HepG2 (cell line): ENCODE data around the gene FOSB. TPM values are rescaled to one million over a fixed set of nuclear protein-coding genes. Genes with fewer than 3 reads are reported as not detected.

Source experiments
- CREB1 ChIP-seq, 2 experiments: fragments of 450-650 bp in 1 of 2; IDR thresholded peaks; 2 replicates each; pipeline ENCODE4 v1.6.1; 2016 to 2017; ENCODE audit warnings: control low read depth in 1 of 2, mild to moderate bottlenecking in 1 of 2, missing compliant biosample characterization in 1 of 2, missing genetic modification characterization in 1 of 2
- CSRNP2 ChIP-seq: sonication (generic); formaldehyde crosslinking; conservative IDR thresholded peaks from 2 replicates; pipeline ENCODE4 v1.8.0; 2022; ENCODE audit warnings: low read depth, missing genetic modification reagents
- GABPA ChIP-seq, 2 experiments: IDR thresholded peaks; 2 replicates each; pipeline ENCODE4 v1.6.1; 2011 to 2016; ENCODE audit warnings: low read depth in 2 of 2, low read length in 1 of 2, missing biosample characterization in 1 of 2, missing genetic modification characterization in 1 of 2
- HDAC2 ChIP-seq: sonication (generic); formaldehyde crosslinking; IDR thresholded peaks from 2 replicates; pipeline ENCODE4 v1.4.0; 2020; ENCODE audit warnings: missing genetic modification reagents
- PBX2 ChIP-seq: IDR thresholded peaks from 2 replicates; pipeline ENCODE4 v1.6.1; 2016; ENCODE audit warnings: control low read depth
- PITX1 ChIP-seq: sonication (generic); formaldehyde crosslinking; IDR thresholded peaks from 2 replicates; pipeline ENCODE4 v1.5.1; 2020; ENCODE audit warnings: mild to moderate bottlenecking, missing genetic modification reagents
- RARG ChIP-seq: sonication (generic); formaldehyde crosslinking; IDR thresholded peaks from 2 replicates; pipeline ENCODE4 v1.4.0; 2020; ENCODE audit warnings: low read depth, mild to moderate bottlenecking, missing genetic modification reagents
- SMARCC2 ChIP-seq: fragments of 450-650 bp; IDR thresholded peaks from 2 replicates; pipeline ENCODE4 v1.6.1; 2017; ENCODE audit warnings: antibody characterized with exemption, mild to moderate bottlenecking
- TSC22D2 ChIP-seq: sonication (generic); formaldehyde crosslinking; IDR thresholded peaks from 2 replicates; pipeline ENCODE4 v1.5.1; 2020; ENCODE audit warnings: missing genetic modification reagents, mild to moderate bottlenecking, borderline replicate concordance
- ZKSCAN8 ChIP-seq: IDR thresholded peaks from 2 replicates; pipeline ENCODE4 v1.6.1; 2016; ENCODE audit warnings: borderline replicate concordance, missing genetic modification reagents, missing compliant biosample characterization
- ZNF407 ChIP-seq: sonication (generic); formaldehyde crosslinking; IDR thresholded peaks from one replicate; pipeline ENCODE4 v1.5.1; 2020; ENCODE audit warnings: mild to moderate bottlenecking, missing genetic modification reagents; ENCODE audit errors: not compliant biosample characterization
- ZNF557 ChIP-seq: sonication (generic); formaldehyde crosslinking; IDR thresholded peaks from 2 replicates; pipeline ENCODE4 v1.4.0; 2020; ENCODE audit warnings: missing genetic modification reagents
- polyA plus RNA-seq, 8 experiments: library from polyadenylated mRNA; depleted of rRNA in 3 of 8; stranded (reverse) in 7 of 8; unstranded in 1 of 8; fragments of >200 nt; fragmentation: Illumina TruSeq in 4 of 8; extraction: Trizol in 4 of 8; gene quantifications; 2 replicates each; pipeline versions ENCODE4 v1.2.1 to v1.2.3, GENCODE V29; 2011 to 2016; ENCODE audit warnings: low read depth in 4 of 8, missing spikeins in 1 of 8, mixed read lengths in 1 of 8; ENCODE audit not compliant: insufficient read depth in 1 of 8
- total RNA-seq, 5 experiments: library from RNA; depleted of rRNA; stranded (reverse); fragments of >200 nt; fragmentation: Illumina TruSeq; extraction: Trizol; gene quantifications; 2 replicates each; pipeline ENCODE4 v1.2.3, GENCODE V29; 2016; ENCODE audit warnings: low read depth in 1 of 5
- TF ChIP-seq, protein P1 (sequence below): sonication (generic); formaldehyde crosslinking; IDR thresholded peaks from 2 replicates; pipeline ENCODE4 v1.4.0; 2020; ENCODE audit warnings: mild to moderate bottlenecking, low read depth, missing genetic modification reagents
- TF ChIP-seq, protein P2 (sequence below): IDR thresholded peaks from 2 replicates; pipeline ENCODE4 v1.6.1; 2016; ENCODE audit warnings: mild to moderate bottlenecking, missing biosample characterization, missing genetic modification reagents

Gene FOSB
- total and polyA plus RNA-seq, 2 of the 13 experiments (the other 11 are each of a cell fraction or from before 2014, with no cell fraction given), result 2.8 to 6.0 TPM

DNA sequence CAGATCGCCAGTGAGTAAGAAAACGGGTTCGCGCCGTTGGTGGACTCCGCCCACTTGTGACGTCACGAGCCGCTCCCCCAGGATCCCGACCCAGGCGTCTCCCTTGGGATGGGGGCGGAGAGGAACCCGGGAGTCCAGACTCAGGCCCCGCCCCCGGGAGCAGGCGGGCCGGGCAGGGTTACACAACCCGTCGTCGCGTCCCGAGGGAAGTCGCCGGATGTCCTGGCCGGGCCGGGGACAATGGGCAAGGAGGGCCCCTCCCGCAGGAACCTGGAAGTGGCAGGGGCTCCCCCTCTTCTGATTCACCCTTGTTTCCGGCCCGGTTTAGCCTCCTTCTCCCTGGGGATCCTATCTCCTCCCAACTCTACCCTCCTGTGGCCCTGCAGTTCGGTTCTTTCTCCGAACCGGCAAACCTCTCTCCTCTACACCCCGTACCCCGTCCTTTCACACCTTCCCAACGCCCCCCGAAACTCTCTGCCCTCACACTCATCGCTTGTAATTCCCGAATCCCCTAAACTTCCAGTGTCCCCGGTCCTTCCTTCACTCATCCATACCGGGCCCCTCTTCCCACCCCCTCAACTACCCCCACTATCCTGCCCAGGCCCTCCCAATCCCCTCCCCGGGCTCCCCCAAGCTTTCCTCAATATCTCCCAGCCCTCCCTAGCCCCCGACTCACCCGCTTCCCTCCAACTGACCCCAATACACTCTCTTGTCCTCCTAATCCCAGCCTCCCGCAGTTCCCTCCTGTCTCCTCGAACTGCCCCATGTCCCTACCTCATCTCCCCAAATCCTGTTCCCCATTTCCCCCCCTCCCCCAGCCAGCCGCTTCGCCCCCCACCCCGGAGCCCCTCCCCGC lies 24.1 kb upstream of the FOSB start (continued):
- peak; percentile 39 for TF ChIP-seq ZNF407 (CRISPR knock-in tag)
- TF ChIP-seq, protein P1, sequence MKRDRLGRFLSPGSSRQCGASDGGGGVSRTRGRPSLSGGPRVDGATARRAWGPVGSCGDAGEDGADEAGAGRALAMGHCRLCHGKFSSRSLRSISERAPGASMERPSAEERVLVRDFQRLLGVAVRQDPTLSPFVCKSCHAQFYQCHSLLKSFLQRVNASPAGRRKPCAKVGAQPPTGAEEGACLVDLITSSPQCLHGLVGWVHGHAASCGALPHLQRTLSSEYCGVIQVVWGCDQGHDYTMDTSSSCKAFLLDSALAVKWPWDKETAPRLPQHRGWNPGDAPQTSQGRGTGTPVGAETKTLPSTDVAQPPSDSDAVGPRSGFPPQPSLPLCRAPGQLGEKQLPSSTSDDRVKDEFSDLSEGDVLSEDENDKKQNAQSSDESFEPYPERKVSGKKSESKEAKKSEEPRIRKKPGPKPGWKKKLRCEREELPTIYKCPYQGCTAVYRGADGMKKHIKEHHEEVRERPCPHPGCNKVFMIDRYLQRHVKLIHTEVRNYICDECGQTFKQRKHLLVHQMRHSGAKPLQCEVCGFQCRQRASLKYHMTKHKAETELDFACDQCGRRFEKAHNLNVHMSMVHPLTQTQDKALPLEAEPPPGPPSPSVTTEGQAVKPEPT (CRISPR knock-in tag), result no peak
- TF ChIP-seq ZKSCAN8, result no peak
- TF ChIP-seq, protein P2, sequence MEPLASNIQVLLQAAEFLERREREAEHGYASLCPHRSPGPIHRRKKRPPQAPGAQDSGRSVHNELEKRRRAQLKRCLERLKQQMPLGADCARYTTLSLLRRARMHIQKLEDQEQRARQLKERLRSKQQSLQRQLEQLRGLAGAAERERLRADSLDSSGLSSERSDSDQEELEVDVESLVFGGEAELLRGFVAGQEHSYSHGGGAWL (CRISPR knock-in tag), result no peak; the same call in 1 of the 2 replicates
- peak; percentile 69 for TF ChIP-seq HDAC2 (CRISPR knock-in tag)
- TF ChIP-seq CSRNP2 (CRISPR knock-in tag), result no peak
- TF ChIP-seq RARG, result no peak
- TF ChIP-seq CREB1 (IDR thresholded peaks at IDR 0.05), result peak; percentile 100
- TF ChIP-seq CREB1 (CRISPR knock-in tag; IDR thresholded peaks at IDR 0.05), result peak; percentile 94
- TF ChIP-seq SMARCC2, result no peak
- TF ChIP-seq TSC22D2 (CRISPR knock-in tag), result no peak
- peak; percentile 29; the same call in 1 of the 2 replicates for TF ChIP-seq GABPA (IDR thresholded peaks at IDR 0.05; ENCODE audit: low read depth, low read length)
- TF ChIP-seq GABPA (CRISPR knock-in tag; IDR thresholded peaks at IDR 0.05; ENCODE audit: low read depth), result peak; percentile 79
- no peak for TF ChIP-seq ZNF557
- no peak for TF ChIP-seq PBX2 (CRISPR knock-in tag)
- TF ChIP-seq PITX1 (CRISPR knock-in tag), result peak; percentile 62; the same call in 1 of the 2 replicates
